ENCODE results near the gene PRDX6. TPM values are rescaled to one million over a fixed set of nuclear protein-coding genes. Genes with fewer than 3 reads are reported as not detected.

PRDX6 gene
- total and polyA plus RNA-seq, 10 of the 15 experiments (the other 5 are each of a cell fraction or from before 2014, with no cell fraction given), result 70.7 to 230 (median 138) TPM

DNA sequence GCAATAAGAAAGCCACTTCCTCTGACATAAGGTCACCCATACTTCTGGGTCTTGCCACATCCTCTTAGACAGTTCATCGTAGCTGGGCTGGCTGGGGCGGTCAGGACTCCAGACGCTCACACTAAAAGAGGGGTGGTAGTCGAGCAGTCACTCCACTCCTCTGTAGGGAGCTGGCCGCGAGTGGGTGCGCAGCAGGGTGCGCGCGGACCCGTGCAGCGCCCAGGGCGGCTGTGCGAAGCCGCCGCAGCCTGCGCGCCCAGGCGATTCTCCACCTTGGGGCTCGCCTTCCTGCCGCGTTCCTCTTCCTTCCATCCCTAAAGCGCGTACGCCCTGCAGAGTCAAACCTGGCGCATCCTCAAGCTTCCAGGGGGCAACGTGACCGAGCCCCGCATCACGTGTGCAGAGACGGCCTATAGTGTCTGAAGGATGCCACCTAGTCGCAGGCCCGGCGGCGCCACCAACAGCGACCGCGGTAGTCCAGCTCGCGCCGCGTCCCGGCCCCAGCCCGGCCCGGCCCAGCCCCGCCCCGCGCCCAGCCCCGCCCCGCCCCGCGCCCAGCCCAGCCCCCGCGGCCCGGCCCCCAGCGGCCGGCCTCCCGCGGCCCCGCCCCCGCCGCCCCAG, 360 bp upstream of the PRDX6 start (continued):
- TF ChIP-seq, protein P1, sequence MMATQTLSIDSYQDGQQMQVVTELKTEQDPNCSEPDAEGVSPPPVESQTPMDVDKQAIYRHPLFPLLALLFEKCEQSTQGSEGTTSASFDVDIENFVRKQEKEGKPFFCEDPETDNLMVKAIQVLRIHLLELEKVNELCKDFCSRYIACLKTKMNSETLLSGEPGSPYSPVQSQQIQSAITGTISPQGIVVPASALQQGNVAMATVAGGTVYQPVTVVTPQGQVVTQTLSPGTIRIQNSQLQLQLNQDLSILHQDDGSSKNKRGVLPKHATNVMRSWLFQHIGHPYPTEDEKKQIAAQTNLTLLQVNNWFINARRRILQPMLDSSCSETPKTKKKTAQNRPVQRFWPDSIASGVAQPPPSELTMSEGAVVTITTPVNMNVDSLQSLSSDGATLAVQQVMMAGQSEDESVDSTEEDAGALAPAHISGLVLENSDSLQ (IDR thresholded peaks at IDR 0.05), result peak; percentile 30; the same call in 1 of the 2 replicates
- TF ChIP-seq DPF2 (IDR thresholded peaks at IDR 0.05) (peak; percentile 69), TCF7 (IDR thresholded peaks at IDR 0.05; ENCODE audit: borderline replicate concordance) (no peak), SPI1 (IDR thresholded peaks at IDR 0.05; ENCODE audit: borderline replicate concordance, insufficient read depth, low read depth, low read length) (peak; percentile 56; the same call in 1 of the 2 replicates), CREB1 (IDR thresholded peaks at IDR 0.05; ENCODE audit: low read depth) (peak; percentile 81), ETV6 (conservative IDR thresholded peaks at IDR 0.05 in 1 of 2, IDR thresholded peaks at IDR 0.05 in 1 of 2; ENCODE audit: borderline replicate concordance in 1 of 2, low read depth in 1 of 2) (no peak), ZNF274 (IDR thresholded peaks at IDR 0.05; ENCODE audit: insufficient read depth, insufficient read length) (no peak), LARP7 (IDR thresholded peaks at IDR 0.05) (peak; percentile 83), BACH1 (IDR thresholded peaks at IDR 0.05; ENCODE audit: borderline replicate concordance) (peak; percentile 51; the same call in 1 of the 2 replicates), ZNF384 (IDR thresholded peaks at IDR 0.05; ENCODE audit: borderline replicate concordance, low read depth, low read length) (no peak), TARDBP (IDR thresholded peaks at IDR 0.05; ENCODE audit: borderline replicate concordance) (no peak), RELA (IDR thresholded peaks at IDR 0.05; ENCODE audit: borderline replicate concordance, partially characterized antibody) (peak; percentile 59), BHLHE40 (IDR thresholded peaks at IDR 0.05; ENCODE audit: borderline replicate concordance in 1 of 2, low read depth in 2 of 2, low read length in 1 of 2) (peak; percentile 73 to 88; a peak in 3 of 4 replicates)
- TF ChIP-seq, protein P2, sequence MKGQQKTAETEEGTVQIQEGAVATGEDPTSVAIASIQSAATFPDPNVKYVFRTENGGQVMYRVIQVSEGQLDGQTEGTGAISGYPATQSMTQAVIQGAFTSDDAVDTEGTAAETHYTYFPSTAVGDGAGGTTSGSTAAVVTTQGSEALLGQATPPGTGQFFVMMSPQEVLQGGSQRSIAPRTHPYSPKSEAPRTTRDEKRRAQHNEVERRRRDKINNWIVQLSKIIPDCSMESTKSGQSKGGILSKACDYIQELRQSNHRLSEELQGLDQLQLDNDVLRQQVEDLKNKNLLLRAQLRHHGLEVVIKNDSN (IDR thresholded peaks at IDR 0.05; ENCODE audit: borderline replicate concordance, extremely low read length, insufficient read depth, low read depth, low read length), result peak; percentile 97
- TF ChIP-seq, protein P3, sequence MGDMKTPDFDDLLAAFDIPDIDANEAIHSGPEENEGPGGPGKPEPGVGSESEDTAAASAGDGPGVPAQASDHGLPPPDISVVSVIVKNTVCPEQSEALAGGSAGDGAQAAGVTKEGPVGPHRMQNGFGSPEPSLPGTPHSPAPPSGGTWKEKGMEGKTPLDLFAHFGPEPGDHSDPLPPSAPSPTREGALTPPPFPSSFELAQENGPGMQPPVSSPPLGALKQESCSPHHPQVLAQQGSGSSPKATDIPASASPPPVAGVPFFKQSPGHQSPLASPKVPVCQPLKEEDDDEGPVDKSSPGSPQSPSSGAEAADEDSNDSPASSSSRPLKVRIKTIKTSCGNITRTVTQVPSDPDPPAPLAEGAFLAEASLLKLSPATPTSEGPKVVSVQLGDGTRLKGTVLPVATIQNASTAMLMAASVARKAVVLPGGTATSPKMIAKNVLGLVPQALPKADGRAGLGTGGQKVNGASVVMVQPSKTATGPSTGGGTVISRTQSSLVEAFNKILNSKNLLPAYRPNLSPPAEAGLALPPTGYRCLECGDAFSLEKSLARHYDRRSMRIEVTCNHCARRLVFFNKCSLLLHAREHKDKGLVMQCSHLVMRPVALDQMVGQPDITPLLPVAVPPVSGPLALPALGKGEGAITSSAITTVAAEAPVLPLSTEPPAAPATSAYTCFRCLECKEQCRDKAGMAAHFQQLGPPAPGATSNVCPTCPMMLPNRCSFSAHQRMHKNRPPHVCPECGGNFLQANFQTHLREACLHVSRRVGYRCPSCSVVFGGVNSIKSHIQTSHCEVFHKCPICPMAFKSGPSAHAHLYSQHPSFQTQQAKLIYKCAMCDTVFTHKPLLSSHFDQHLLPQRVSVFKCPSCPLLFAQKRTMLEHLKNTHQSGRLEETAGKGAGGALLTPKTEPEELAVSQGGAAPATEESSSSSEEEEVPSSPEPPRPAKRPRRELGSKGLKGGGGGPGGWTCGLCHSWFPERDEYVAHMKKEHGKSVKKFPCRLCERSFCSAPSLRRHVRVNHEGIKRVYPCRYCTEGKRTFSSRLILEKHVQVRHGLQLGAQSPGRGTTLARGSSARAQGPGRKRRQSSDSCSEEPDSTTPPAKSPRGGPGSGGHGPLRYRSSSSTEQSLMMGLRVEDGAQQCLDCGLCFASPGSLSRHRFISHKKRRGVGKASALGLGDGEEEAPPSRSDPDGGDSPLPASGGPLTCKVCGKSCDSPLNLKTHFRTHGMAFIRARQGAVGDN (IDR thresholded peaks at IDR 0.05), result peak; percentile 44; the same call in 1 of the 2 replicates
- TF ChIP-seq, protein P4, sequence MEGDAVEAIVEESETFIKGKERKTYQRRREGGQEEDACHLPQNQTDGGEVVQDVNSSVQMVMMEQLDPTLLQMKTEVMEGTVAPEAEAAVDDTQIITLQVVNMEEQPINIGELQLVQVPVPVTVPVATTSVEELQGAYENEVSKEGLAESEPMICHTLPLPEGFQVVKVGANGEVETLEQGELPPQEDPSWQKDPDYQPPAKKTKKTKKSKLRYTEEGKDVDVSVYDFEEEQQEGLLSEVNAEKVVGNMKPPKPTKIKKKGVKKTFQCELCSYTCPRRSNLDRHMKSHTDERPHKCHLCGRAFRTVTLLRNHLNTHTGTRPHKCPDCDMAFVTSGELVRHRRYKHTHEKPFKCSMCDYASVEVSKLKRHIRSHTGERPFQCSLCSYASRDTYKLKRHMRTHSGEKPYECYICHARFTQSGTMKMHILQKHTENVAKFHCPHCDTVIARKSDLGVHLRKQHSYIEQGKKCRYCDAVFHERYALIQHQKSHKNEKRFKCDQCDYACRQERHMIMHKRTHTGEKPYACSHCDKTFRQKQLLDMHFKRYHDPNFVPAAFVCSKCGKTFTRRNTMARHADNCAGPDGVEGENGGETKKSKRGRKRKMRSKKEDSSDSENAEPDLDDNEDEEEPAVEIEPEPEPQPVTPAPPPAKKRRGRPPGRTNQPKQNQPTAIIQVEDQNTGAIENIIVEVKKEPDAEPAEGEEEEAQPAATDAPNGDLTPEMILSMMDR (IDR thresholded peaks at IDR 0.05 in 2 of 3, conservative IDR thresholded peaks at IDR 0.05 in 1 of 3; ENCODE audit: control insufficient read depth in 2 of 3, extremely low read depth in 1 of 3, insufficient read depth in 1 of 3, low read depth in 3 of 3, low read length in 3 of 3), result peak in 1 of 3 experiments; percentile 26; a peak in 1 of 6 replicates
- TF ChIP-seq, protein P5, sequence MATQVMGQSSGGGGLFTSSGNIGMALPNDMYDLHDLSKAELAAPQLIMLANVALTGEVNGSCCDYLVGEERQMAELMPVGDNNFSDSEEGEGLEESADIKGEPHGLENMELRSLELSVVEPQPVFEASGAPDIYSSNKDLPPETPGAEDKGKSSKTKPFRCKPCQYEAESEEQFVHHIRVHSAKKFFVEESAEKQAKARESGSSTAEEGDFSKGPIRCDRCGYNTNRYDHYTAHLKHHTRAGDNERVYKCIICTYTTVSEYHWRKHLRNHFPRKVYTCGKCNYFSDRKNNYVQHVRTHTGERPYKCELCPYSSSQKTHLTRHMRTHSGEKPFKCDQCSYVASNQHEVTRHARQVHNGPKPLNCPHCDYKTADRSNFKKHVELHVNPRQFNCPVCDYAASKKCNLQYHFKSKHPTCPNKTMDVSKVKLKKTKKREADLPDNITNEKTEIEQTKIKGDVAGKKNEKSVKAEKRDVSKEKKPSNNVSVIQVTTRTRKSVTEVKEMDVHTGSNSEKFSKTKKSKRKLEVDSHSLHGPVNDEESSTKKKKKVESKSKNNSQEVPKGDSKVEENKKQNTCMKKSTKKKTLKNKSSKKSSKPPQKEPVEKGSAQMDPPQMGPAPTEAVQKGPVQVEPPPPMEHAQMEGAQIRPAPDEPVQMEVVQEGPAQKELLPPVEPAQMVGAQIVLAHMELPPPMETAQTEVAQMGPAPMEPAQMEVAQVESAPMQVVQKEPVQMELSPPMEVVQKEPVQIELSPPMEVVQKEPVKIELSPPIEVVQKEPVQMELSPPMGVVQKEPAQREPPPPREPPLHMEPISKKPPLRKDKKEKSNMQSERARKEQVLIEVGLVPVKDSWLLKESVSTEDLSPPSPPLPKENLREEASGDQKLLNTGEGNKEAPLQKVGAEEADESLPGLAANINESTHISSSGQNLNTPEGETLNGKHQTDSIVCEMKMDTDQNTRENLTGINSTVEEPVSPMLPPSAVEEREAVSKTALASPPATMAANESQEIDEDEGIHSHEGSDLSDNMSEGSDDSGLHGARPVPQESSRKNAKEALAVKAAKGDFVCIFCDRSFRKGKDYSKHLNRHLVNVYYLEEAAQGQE (IDR thresholded peaks at IDR 0.05; ENCODE audit: low read depth, low read length), result no peak
